Brain microvascular endothelial cell (primary cell): ENCODE data around the gene ONECUT1.

Experiments used
- DNase-seq: peaks from one replicate; pipeline ENCODE4 v3.0.0-alpha.2; 2020
- H3K27ac ChIP-seq: fragments of 250-450 bp; sonication (Bioruptor Pico); 2 replicates; pipeline ENCODE4 v1.5.1; 2020; ENCODE audit warnings: mild to moderate bottlenecking, moderate library complexity
- H3K27me3 ChIP-seq: fragments of 250-450 bp; sonication (Bioruptor Pico); replicated peaks from 2 replicates; pipeline ENCODE4 v1.5.1; 2020; ENCODE audit warnings: mild to moderate bottlenecking
- H3K36me3 ChIP-seq: fragments of 250-450 bp; sonication (Bioruptor Pico); replicated peaks from 2 replicates; pipeline ENCODE4 v1.5.1; 2020; ENCODE audit warnings: mild to moderate bottlenecking
- H3K4me3 ChIP-seq: 2 replicates; pipeline ENCODE4 v1.5.1; 2011; ENCODE audit warnings: low read depth, mild to moderate bottlenecking, control low read depth, low read length, moderate library complexity
- in situ Hi-C: cut with HindIII; loops from 2 replicates; pipeline ENCODE4 v1.10.0; 2017; ENCODE audit warnings: low sequenced_read_pairs, low pct_ligation_motif_present
- TF ChIP-seq, protein P1 (sequence below): IDR thresholded peaks from 2 replicates; pipeline ENCODE4 v1.5.1; 2011; ENCODE audit warnings: low read depth, mild to moderate bottlenecking, moderate library complexity, low read length, control low read depth, inconsistent platforms; ENCODE audit errors: missing control alignments

ONECUT1 gene

DNA sequence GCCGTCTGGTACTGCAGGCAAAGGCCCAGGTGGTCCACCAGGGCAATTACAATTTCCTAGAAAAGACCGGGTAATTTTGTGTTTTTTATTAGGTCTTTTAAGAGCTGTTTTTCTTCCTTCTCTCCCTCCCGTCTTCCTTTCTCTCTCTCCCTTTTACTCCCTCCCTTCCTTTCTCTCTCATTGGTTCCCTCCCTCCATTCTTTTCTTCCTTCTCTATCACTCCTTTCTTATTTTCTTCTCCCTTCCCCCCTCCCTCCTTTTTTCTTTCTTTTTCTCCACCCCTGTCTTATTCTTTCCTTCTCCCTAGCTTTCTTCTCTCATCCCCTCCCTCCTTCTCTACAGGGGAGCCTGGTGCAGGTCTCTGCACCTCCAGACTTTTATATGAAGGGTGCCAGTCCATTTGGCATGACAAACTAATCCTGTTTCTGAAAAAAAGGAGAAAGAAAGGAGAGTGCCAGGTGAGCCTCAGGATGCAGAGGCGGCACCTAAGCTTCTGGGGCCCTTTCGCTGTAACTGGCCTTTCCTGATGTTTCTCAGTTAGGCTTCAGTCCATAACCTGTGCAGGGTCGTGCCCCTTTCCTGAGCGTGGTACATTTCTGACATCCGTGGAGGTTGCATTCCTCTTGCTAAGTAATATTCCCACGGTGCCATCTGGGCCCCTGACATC is 9.1 kb upstream of the ONECUT1 start:
- Histone ChIP-seq H3K36me3 (no peaks in the 10 kb centered on the region), H3K4me3 (no peak overlapping the region), H3K27ac (no peak overlapping the region), H3K27me3 (peaks cover 98% of the 10 kb centered on the region)
- in situ Hi-C loops, result loop anchor here (25.0 kb wide), 1 partner anchor 913 kb away; no protein-coding TSS in a partner anchor
- TF ChIP-seq, protein P1, sequence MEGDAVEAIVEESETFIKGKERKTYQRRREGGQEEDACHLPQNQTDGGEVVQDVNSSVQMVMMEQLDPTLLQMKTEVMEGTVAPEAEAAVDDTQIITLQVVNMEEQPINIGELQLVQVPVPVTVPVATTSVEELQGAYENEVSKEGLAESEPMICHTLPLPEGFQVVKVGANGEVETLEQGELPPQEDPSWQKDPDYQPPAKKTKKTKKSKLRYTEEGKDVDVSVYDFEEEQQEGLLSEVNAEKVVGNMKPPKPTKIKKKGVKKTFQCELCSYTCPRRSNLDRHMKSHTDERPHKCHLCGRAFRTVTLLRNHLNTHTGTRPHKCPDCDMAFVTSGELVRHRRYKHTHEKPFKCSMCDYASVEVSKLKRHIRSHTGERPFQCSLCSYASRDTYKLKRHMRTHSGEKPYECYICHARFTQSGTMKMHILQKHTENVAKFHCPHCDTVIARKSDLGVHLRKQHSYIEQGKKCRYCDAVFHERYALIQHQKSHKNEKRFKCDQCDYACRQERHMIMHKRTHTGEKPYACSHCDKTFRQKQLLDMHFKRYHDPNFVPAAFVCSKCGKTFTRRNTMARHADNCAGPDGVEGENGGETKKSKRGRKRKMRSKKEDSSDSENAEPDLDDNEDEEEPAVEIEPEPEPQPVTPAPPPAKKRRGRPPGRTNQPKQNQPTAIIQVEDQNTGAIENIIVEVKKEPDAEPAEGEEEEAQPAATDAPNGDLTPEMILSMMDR, result no peak
- no peak for DNase-seq

- Histone ChIP-seq H3K27me3 (peaks cover 98% of the 10 kb centered on the region), H3K27ac (no peak overlapping the region), H3K4me3 (no peak overlapping the region), H3K36me3 (no peaks in the 10 kb centered on the region)
- in situ Hi-C loops, result loop anchor here (25.0 kb wide), 1 partner anchor 914 kb away; no protein-coding TSS in a partner anchor
- DNase-seq, result no peak
- TF ChIP-seq, protein P1, result no peak
These were observed 8.5 kb upstream of the ONECUT1 start for GRCh38 chr15:52798529-52799101.

DNA sequence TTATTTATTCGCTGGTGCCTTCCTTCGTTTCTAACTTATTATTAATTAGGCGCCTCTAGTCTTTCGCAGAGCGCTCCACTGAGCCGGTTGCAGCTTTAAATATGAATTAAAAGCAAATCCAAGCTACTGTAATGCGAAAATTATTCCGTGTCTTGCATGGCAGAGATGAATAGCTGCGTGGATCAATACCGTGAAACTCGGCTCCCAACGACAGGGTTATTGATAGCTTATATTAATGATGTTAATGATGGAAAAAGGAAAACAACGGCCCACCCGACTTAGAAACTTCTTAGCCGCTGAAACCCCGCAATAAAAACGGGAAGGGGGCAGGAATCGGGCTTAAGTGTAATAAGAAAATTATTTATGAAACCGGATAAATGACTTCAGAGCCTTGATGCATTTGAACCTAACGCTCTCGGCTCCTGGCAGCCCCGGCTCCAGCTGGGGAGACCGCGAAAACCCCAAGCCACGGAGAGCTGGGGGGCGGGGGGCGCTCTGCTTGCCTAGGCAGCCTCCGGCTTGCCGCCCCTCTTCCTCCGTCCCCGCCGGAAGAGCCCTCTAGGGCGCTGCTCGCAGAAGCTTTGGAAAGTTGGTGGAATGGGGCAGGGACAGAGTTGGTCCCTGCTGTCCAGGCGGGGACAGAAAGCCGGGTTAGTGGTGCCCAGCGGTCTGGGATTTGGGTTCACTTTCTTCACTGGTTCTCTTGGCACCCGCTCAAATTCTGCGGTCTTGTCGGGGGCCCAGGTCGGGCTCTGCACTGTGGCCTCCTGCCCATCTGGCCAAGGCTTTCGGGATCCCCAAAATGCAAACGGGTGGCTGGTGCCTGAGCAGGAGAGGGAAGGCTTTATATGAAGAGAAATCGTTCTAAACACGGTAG is 7.7 kb upstream of the ONECUT1 start:
- Histone ChIP-seq H3K27me3 (peaks cover 98% of the 10 kb centered on the region), H3K27ac (no peak overlapping the region), H3K4me3 (no peak overlapping the region), H3K36me3 (no peaks in the 10 kb centered on the region)
- in situ Hi-C loops, result loop anchor here (25.0 kb wide), 1 partner anchor 914 kb away; no protein-coding TSS in a partner anchor
- TF ChIP-seq, protein P1, result no peak
- no peak for DNase-seq

DNA sequence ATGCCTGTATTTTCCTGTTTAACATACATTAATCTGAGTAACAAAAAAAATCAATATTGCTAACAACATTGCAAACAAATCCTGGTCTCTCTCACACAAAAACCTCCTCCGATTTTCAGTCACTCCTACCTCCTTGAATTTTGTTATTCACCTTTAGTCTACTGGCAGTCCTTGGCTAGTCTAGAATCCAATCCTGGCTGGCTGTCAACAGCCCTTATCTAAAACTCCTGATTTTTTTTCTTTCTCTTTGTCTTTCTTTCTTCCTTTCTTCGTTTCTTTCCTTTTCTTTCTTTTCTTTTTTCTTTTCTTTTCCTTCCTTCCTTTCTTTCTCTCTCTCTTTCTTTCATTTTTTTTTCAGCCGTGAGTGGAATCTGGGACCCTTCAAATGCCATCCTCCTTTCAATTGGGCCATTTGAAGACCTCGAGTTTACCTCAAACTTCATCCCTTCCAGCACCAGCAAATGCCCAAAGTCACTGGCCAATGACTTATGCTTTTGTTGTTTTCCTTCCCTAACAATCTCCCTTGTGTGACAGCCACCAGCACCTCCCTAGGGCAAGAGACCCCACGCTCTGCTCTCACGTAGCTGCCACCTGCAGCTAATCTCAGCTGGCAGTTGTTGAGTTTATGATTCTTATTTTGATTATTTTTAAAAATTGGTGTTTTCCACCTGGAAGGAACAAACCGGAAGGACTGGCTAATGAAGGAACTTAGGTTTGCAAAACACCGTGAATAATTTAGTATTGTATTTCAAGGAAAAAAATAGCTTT is 6.8 kb upstream of the ONECUT1 start:
- in situ Hi-C loops, result loop anchor here (25.0 kb wide), 1 partner anchor 915 kb away; no protein-coding TSS in a partner anchor
- DNase-seq, result no peak

GRCh38 chr15:52796228-52796521 is 6.0 kb upstream of the ONECUT1 start:
- H3K27me3 ChIP-seq, result peaks cover 92% of the 10 kb centered on the region
- H3K27ac ChIP-seq, result no peak overlapping the region
- no peak for DNase-seq
- no peak overlapping the region for H3K4me3 ChIP-seq
- no peaks in the 10 kb centered on the region for H3K36me3 ChIP-seq
- in situ Hi-C loops, result loop anchor here (25.0 kb wide), 1 partner anchor 916 kb away; no protein-coding TSS in a partner anchor
- TF ChIP-seq, protein P1, result no peak

More for the DNA sequence above, 6.8 kb upstream of the ONECUT1 start:
- peaks cover 97% of the 10 kb centered on the region for H3K27me3 ChIP-seq
- H3K27ac ChIP-seq, result no peak overlapping the region
- TF ChIP-seq, protein P1, result no peak
- H3K4me3 ChIP-seq, result no peak overlapping the region
- H3K36me3 ChIP-seq, result no peaks in the 10 kb centered on the region
